Hepatocyte (in vitro differentiated cells): Measurements from ENCODE around the gene SLC2A10.

ENCODE experiments used
- CTCF ChIP-seq: fragments of 200-600 bp; sonication (generic); IDR thresholded peaks from 2 replicates; pipeline ENCODE4 v1.5.1; 2016; ENCODE audit warnings: antibody characterized with exemption, mild to moderate bottlenecking; ENCODE audit not compliant: poor library complexity
- EZH2 ChIP-seq: fragments of 200-600 bp; sonication (generic); IDR thresholded peaks from 2 replicates; pipeline ENCODE4 v1.6.1; 2016; ENCODE audit warnings: antibody characterized with exemption, mild to moderate bottlenecking, borderline replicate concordance

GRCh38 chr20:46701057-46701456, 8.4 kb upstream of the SLC2A10 start:
- TF ChIP-seq CTCF (no peak), EZH2 (no peak)
